HG02884 (cell line): ENCODE results near the gene SLC9B2.
"Not testable (repeated sequence)": the region's sequence is repeated elsewhere in the genome, so short reads cannot be mapped to it uniquely, and the experiment has no call there.

Source experiments
- ATAC-seq: cut with Tn5 transposase; IDR thresholded peaks from one replicate; pipeline ENCODE4 v1.9.1; 2021; ENCODE audit warnings: mild to moderate bottlenecking, moderate library complexity; ENCODE audit not compliant: unreplicated experiment

SLC9B2 gene

GRCh38 chr4:103019308-103020124, 57.0 kb downstream of the SLC9B2 start, which contains the start of gene SLC9B1:
SLC9B1 (minus strand) TSS chr4:103019705; CDS start chr4:102991711, 27,994 bp downstream.
- ATAC-seq: peak; percentile 98

GRCh38 chr4:103018391-103019307, 57.9 kb downstream of the SLC9B2 start:
- no peak for ATAC-seq

GRCh38 chr4:103012551-103012950, 64.0 kb downstream of the SLC9B2 start:
- no peak for ATAC-seq

GRCh38 chr4:103012060-103012459, 64.5 kb downstream of the SLC9B2 start:
- ATAC-seq: no peak

GRCh38 chr4:103011378-103012025, 65.1 kb downstream of the SLC9B2 start:
- no peak for ATAC-seq

- ATAC-seq: no peak
Observed at GRCh38 chr4:103010804-103011203, 65.8 kb downstream of the SLC9B2 start.

GRCh38 chr4:103008875-103009729, 67.5 kb downstream of the SLC9B2 start:
- ATAC-seq: peak; percentile 90

- ATAC-seq: no peak
Observed at GRCh38 chr4:103002551-103002950, 74.0 kb downstream of the SLC9B2 start.

GRCh38 chr4:102994803-102995202, 81.8 kb downstream of the SLC9B2 start:
- ATAC-seq: no peak

GRCh38 chr4:102993985-102994384, 82.6 kb downstream of the SLC9B2 start:
- ATAC-seq: not testable (repeated sequence)

GRCh38 chr4:102988429-102989020, 88.0 kb downstream of the SLC9B2 start:
- no peak for ATAC-seq

- ATAC-seq: no peak
Observed at GRCh38 chr4:102981005-102981404, 95.6 kb downstream of the SLC9B2 start.
